CD4-positive, alpha-beta T cell treated with Interleukin-4 for 4 hours (primary cell): ENCODE measurements around the gene SHISA7.
A peak's percentile ranks its signal among the peaks of the same experiment; 100 is the strongest.

ENCODE experiments used
- DNase-seq: peaks from one replicate; pipeline ENCODE4 v3.0.0-alpha.2; 2020

SHISA7 gene

GRCh38 chr19:55385724-55386492, 57.2 kb downstream of the SHISA7 start, which contains the start of gene RPL28:
TSS of gene RPL28 (plus strand) at chr19:55385932. CDS start at chr19:55386358, 426 bp downstream.
- DNase-seq = peak; percentile 98

- peak; percentile 97 for DNase-seq
Measured at GRCh38 chr19:55384920-55385723, 58.0 kb downstream of the SHISA7 start.

GRCh38 chr19:55384131-55384919, 58.8 kb downstream of the SHISA7 start, which contains the start of gene TMEM238:
TSS of gene TMEM238 (minus strand) at chr19:55384292. CDS start at chr19:55384259, 33 bp downstream.
- no peak for DNase-seq

GRCh38 chr19:55383279-55384130, 59.6 kb downstream of the SHISA7 start:
- DNase-seq = no peak

- DNase-seq = no peak
Measured at GRCh38 chr19:55382522-55383054, 60.5 kb downstream of the SHISA7 start.

GRCh38 chr19:55382013-55382412, 61.1 kb downstream of the SHISA7 start:
- DNase-seq = no peak

- DNase-seq = no peak
Measured at GRCh38 chr19:55379174-55379573, 63.9 kb downstream of the SHISA7 start.
